ENCODE measurements around the gene SIM2. TPM values are rescaled to one million over a fixed set of nuclear protein-coding genes. Genes with fewer than 3 reads are reported as not detected.

The SIM2 gene
- total RNA-seq, 1 donor from 2014 or later = 14.8 TPM

DNA sequence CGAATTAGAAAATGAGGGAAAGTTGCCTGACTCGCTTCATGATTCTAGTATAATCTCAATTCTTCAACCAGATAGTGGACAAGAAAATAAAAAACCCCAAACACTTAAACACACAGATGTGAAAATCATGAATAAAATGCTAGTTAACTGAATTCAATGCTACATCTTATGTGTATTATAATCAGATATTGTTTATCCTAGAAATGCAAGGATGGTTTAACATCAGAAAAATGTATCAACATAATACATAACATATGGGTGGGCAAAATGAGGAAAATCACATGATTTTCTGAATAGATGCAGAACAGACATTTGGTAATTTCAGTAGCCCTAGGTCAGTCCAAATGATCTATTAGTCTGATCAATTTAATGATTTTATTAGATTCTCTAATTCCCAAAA is 97.2 kb downstream of the SIM2 start:
- Mint-ChIP-seq H3K9me3 (peaks cover 10% of the 10 kb centered on the region), H3K27me3 (peaks cover 2% of the 10 kb centered on the region), H3K4me3 (no peak overlapping the region), H3K4me1 (ENCODE audit: unreplicated experiment) (peaks cover 5% of the 10 kb centered on the region), H3K36me3 (peaks cover 5% of the 10 kb centered on the region), H3K27ac (no peak overlapping the region)
- TF ChIP-seq, protein P1, sequence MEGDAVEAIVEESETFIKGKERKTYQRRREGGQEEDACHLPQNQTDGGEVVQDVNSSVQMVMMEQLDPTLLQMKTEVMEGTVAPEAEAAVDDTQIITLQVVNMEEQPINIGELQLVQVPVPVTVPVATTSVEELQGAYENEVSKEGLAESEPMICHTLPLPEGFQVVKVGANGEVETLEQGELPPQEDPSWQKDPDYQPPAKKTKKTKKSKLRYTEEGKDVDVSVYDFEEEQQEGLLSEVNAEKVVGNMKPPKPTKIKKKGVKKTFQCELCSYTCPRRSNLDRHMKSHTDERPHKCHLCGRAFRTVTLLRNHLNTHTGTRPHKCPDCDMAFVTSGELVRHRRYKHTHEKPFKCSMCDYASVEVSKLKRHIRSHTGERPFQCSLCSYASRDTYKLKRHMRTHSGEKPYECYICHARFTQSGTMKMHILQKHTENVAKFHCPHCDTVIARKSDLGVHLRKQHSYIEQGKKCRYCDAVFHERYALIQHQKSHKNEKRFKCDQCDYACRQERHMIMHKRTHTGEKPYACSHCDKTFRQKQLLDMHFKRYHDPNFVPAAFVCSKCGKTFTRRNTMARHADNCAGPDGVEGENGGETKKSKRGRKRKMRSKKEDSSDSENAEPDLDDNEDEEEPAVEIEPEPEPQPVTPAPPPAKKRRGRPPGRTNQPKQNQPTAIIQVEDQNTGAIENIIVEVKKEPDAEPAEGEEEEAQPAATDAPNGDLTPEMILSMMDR (conservative IDR thresholded peaks at IDR 0.05) = no peak
- no peak for DNase-seq (ENCODE audit: extremely low spot score, unreplicated experiment)

DNA sequence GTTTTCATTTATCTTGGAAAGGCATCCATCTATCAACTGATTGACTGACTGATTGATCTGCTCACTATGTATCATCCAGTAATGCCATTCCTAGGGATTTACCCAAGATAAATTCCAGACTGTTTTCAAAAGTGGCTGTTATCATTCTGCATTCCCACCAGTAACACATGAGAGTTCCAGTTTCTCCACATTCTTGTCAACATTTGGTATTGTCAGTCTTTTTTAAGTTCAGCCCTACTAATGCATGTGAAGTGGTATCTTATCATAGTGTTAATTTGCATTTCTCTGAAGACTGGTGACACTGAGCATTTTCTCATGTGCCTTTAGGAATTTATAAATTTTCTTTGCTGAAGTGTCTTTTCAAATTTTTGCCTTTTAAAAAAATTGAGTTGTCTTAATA is 99.6 kb downstream of the SIM2 start:
- peaks cover 10% of the 10 kb centered on the region for H3K9me3 Mint-ChIP-seq
- H3K27ac Mint-ChIP-seq = no peak overlapping the region
- TF ChIP-seq, protein P1 (conservative IDR thresholded peaks at IDR 0.05) = no peak
- H3K36me3 Mint-ChIP-seq = peaks cover 5% of the 10 kb centered on the region
- no peaks in the 10 kb centered on the region for H3K4me1 Mint-ChIP-seq (ENCODE audit: unreplicated experiment)
- DNase-seq (ENCODE audit: extremely low spot score, unreplicated experiment) = no peak
- no peak overlapping the region for H3K4me3 Mint-ChIP-seq
- H3K27me3 Mint-ChIP-seq = no peaks in the 10 kb centered on the region

Other genes starting within 250 kb of the SIM2 start
- gene CLDN14, start 219.0 kb upstream of the SIM2 start, total RNA-seq (ENCODE audit: low replicate concordance) = not detected in 2 replicates